ENCODE data around the gene RFX1. TPM values are rescaled to one million over a fixed set of nuclear protein-coding genes. Genes with fewer than 3 reads are reported as not detected.

Gene RFX1
- total and polyA plus RNA-seq, 8 donors, result 0.58 to 27.2 (median 3.3) TPM

- no peak for DNase-seq
- no peaks in the 10 kb centered on the region for H3K4me1 ChIP-seq
- peaks cover 8 to 81% (median 59%) of the 10 kb centered on the region in 4 donors for H3K36me3 ChIP-seq
- no peak overlapping the region for H3K27ac ChIP-seq
- no peak for TF ChIP-seq POLR2AphosphoS5 (IDR thresholded peaks at IDR 0.05)
- no peak for TF ChIP-seq POLR2A (IDR thresholded peaks at IDR 0.05)
- no peak for TF ChIP-seq CTCF (IDR thresholded peaks at IDR 0.05)
- no peak for TF ChIP-seq EP300 (IDR thresholded peaks at IDR 0.05)
- peaks cover 0 to 7% (median 3%) of the 10 kb centered on the region in 4 donors for H3K9me3 ChIP-seq
- no peak overlapping the region for H3K4me3 ChIP-seq
- 81 to 89% (median 87%) methylated on average over 9 to 13 of the region's 13 CpGs for WGBS, 5 donors
- intact Hi-C loops (cut with DNase I; ENCODE audit: low total_unique reads), result no loop called here
- no peaks in the 10 kb centered on the region for H3K27me3 ChIP-seq
These were observed 10.9 kb downstream of the RFX1 start for GRCh38 chr19:13995017-13995728.

GRCh38 chr19:13993590-13994300 lies 12.4 kb downstream of the RFX1 start:
- H3K4me1 ChIP-seq, result no peaks in the 10 kb centered on the region
- no peak for TF ChIP-seq POLR2A (IDR thresholded peaks at IDR 0.05)
- TF ChIP-seq EP300 (IDR thresholded peaks at IDR 0.05), result no peak
- TF ChIP-seq CTCF (IDR thresholded peaks at IDR 0.05), result no peak
- TF ChIP-seq POLR2AphosphoS5 (IDR thresholded peaks at IDR 0.05), result no peak
- whole genome bisulfite sequencing, 5 donors, result 81 to 86% (median 84%) methylated on average over 16 to 22 of the region's 22 CpGs
- H3K27me3 ChIP-seq, result no peaks in the 10 kb centered on the region
- H3K4me3 ChIP-seq, result no peak overlapping the region
- H3K36me3 ChIP-seq, result peaks cover 8 to 80% (median 66%) of the 10 kb centered on the region in 4 donors
- intact Hi-C loops (cut with DNase I; ENCODE audit: low total_unique reads), result no loop called here
- peaks cover 0 to 1% (median under 1%) of the 10 kb centered on the region in 4 donors for H3K9me3 ChIP-seq
- H3K27ac ChIP-seq, result no peak overlapping the region
- DNase-seq, result no peak

- 91 to 96% (median 94%) methylated on average over 3 to 7 of the region's 7 CpGs for WGBS, 5 donors
- Histone ChIP-seq H3K4me3 (no peak overlapping the region), H3K9me3 (no peaks in the 10 kb centered on the region), H3K27me3 (no peaks in the 10 kb centered on the region), H3K4me1 (peaks cover 8 to 16% (median 13%) of the 10 kb centered on the region in 4 donors), H3K27ac (no peak overlapping the region), H3K36me3 (peaks cover 8 to 70% (median 63%) of the 10 kb centered on the region in 4 donors)
- DNase-seq, result no peak
- intact Hi-C loops (cut with DNase I; ENCODE audit: low total_unique reads), result no loop called here
- TF ChIP-seq POLR2A (IDR thresholded peaks at IDR 0.05), result no peak
- no peak for TF ChIP-seq CTCF (IDR thresholded peaks at IDR 0.05)
- no peak for TF ChIP-seq EP300 (IDR thresholded peaks at IDR 0.05)
- TF ChIP-seq POLR2AphosphoS5 (IDR thresholded peaks at IDR 0.05), result no peak
These were observed 14.1 kb downstream of the RFX1 start for GRCh38 chr19:13992025-13992424.

GRCh38 chr19:13990085-13990484 lies 16.0 kb downstream of the RFX1 start:
- Histone ChIP-seq H3K27ac (no peak overlapping the region), H3K4me1 (peaks cover 15 to 35% (median 22%) of the 10 kb centered on the region in 4 donors), H3K9me3 (no peaks in the 10 kb centered on the region), H3K36me3 (peaks cover 4 to 60% (median 55%) of the 10 kb centered on the region in 4 donors), H3K4me3 (no peak overlapping the region), H3K27me3 (no peaks in the 10 kb centered on the region)
- no peak for DNase-seq
- whole genome bisulfite sequencing, 5 donors, result 88 to 96% (median 94%) methylated on average over 8 of the region's 8 CpGs
- TF ChIP-seq POLR2A (IDR thresholded peaks at IDR 0.05), result no peak
- TF ChIP-seq CTCF (IDR thresholded peaks at IDR 0.05), result no peak
- intact Hi-C loops (cut with DNase I; ENCODE audit: low total_unique reads), result no loop called here
